ENCODE measurements around the gene GREB1.

The GREB1 gene

GRCh38 chr2:11578081-11578948, 44.5 kb downstream of the GREB1 start:
- in situ Hi-C loops (cut with HindIII; ENCODE audit: low sequenced_read_pairs): no loop called here

GRCh38 chr2:11578986-11579774, 45.3 kb downstream of the GREB1 start:
- in situ Hi-C loops (cut with HindIII; ENCODE audit: low sequenced_read_pairs): no loop called here

GRCh38 chr2:11579867-11580659, 46.2 kb downstream of the GREB1 start:
- in situ Hi-C loops (cut with HindIII; ENCODE audit: low sequenced_read_pairs): no loop called here

GRCh38 chr2:11580697-11581096, 46.9 kb downstream of the GREB1 start:
- in situ Hi-C loops (cut with HindIII; ENCODE audit: low sequenced_read_pairs): no loop called here

- in situ Hi-C loops (cut with HindIII; ENCODE audit: low sequenced_read_pairs): no loop called here
These were observed 47.4 kb downstream of the GREB1 start for GRCh38 chr2:11581124-11581796.

GRCh38 chr2:11581797-11582611, 48.2 kb downstream of the GREB1 start:
- in situ Hi-C loops (cut with HindIII; ENCODE audit: low sequenced_read_pairs): no loop called here

GRCh38 chr2:11582612-11582861, 48.7 kb downstream of the GREB1 start:
- in situ Hi-C loops (cut with HindIII; ENCODE audit: low sequenced_read_pairs): no loop called here

GRCh38 chr2:11582862-11583752, 49.3 kb downstream of the GREB1 start:
- in situ Hi-C loops (cut with HindIII; ENCODE audit: low sequenced_read_pairs): no loop called here

GRCh38 chr2:11583840-11584524, 50.1 kb downstream of the GREB1 start:
- in situ Hi-C loops (cut with HindIII; ENCODE audit: low sequenced_read_pairs): no loop called here

GRCh38 chr2:11584525-11585056, 50.7 kb downstream of the GREB1 start:
- in situ Hi-C loops (cut with HindIII; ENCODE audit: low sequenced_read_pairs): no loop called here

- in situ Hi-C loops (cut with HindIII; ENCODE audit: low sequenced_read_pairs): no loop called here
These were observed 51.2 kb downstream of the GREB1 start for GRCh38 chr2:11585071-11585470.

- in situ Hi-C loops (cut with HindIII; ENCODE audit: low sequenced_read_pairs): no loop called here
These were observed 54.6 kb downstream of the GREB1 start for GRCh38 chr2:11588228-11589110.

GRCh38 chr2:11589316-11589940, 55.6 kb downstream of the GREB1 start:
- in situ Hi-C loops (cut with HindIII; ENCODE audit: low sequenced_read_pairs): no loop called here

- in situ Hi-C loops (cut with HindIII; ENCODE audit: low sequenced_read_pairs): no loop called here
These were observed 56.3 kb downstream of the GREB1 start for GRCh38 chr2:11590193-11590592.

GRCh38 chr2:11591091-11591490, 57.2 kb downstream of the GREB1 start:
- in situ Hi-C loops (cut with HindIII; ENCODE audit: low sequenced_read_pairs): no loop called here

- in situ Hi-C loops (cut with HindIII; ENCODE audit: low sequenced_read_pairs): no loop called here
These were observed 59.1 kb downstream of the GREB1 start for GRCh38 chr2:11592671-11593574.
